SKM-1 (cell line): ENCODE results near the gene GNAO1.

Source experiments
- DNase-seq: peaks from one replicate; lab custom pipeline; 2025; ENCODE audit not compliant: unreplicated experiment; lab: John Stamatoyannopoulos, UW

GNAO1 gene

DNA sequence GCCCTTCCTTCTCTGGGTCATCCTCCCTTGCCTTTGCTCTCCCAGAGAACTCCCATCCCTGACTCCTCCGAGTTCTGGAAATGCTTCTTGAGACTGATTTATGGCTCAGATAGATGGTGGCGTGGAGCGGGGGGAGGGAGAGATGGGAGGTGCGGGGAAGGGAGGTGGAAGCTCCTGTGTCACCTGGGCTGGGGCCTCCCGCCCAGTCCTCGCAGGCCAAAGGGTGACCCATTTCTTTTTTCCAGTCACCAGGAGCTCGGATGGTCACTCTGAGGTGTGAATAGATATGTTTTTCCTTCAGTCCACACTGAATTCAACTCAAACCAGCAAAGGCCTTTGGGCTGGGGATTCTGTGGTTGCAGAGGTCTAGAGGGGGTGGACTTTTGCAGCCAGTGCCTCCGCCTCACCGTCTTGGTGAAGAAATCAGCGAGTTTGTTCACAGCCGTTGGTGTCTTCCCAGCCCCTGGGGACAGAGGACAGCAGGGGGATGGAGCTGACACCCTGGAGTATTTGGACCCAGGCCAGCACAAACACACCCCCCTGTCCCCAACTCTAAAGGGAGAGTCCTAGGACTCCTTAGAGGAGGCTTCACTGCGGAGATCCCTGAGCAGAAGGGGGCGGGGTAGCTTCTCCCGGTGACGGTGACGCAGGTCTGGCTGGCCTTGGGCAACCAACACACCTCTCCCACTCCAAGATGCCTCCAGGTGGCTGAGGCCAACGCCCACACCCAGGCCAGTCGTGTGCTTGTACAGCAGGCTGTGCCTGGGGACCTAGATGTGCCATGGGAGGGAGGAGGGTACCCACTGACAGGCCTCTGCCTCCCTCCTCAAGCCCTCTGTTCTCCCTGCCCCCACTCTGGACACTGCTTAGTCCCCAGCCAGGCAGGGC lies 153.5 kb downstream of the GNAO1 start:
- DNase-seq: no peak

DNA sequence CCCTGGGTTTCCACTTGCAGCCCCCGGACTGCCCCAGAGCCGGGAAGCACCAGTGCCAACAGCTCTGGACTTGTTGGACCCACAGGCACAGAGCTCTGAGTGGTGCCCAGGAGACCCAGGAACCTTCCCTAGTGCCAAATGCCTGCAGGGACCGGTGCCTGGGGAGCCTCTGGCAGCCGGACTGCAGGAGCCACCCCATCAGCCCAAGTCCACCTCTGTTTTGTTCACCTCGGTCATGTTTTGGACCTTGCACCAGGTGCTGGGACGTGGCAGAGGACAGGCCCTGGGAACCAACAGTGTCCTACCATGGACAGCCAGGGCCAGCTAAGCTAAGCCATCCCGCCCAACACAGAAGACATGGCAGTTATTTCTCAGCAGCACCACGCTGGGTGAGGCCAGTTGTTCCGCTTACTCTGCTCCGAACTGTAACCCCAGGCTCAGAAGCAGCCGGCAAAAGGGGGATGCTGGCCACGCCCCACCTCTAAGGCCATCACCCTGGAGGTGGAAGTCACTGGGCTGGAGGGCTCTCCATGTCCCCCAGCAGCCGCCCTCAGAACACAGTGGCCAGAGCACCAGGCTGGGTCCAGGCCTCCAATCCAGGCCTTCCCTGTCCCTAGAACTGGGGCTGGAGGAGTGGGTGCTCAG lies 154.2 kb downstream of the GNAO1 start:
- no peak for DNase-seq

DNA sequence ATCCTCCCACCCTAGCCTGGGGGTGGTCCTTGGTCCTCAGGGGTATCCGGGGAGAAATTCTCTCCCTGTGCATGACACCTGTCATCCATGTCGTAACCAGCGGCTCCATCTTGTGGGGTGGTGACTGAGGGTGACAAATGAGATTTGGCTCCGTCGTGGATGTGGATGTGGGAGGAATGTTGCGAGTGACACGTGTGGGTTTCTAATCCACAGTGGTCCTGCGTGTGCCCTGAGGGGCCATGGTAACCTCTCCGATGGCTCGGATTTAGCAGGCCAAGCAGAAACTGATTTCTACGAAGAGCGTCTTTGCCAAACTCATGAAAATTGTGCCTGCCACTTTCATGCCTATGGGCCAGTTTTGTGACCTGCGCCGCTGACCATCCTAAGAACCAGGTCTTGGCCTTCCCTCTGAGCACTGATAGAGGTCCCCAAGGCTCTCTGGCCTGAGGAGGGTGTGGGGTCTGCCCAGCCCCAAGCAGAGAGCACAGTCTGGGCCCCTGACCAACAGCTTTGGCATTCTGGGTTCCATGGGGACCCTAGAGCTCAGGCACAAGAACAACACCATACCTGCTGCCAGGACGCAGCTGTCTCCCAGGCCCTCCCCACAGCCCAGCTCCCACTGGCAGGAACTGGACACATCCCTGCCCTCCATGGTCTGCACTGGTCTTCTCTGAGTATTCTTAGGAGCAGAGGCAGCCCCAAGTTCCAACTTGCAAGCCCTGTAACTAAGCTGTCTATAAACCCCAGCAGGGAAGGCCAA lies 155.0 kb downstream of the GNAO1 start:
- no peak for DNase-seq

DNA sequence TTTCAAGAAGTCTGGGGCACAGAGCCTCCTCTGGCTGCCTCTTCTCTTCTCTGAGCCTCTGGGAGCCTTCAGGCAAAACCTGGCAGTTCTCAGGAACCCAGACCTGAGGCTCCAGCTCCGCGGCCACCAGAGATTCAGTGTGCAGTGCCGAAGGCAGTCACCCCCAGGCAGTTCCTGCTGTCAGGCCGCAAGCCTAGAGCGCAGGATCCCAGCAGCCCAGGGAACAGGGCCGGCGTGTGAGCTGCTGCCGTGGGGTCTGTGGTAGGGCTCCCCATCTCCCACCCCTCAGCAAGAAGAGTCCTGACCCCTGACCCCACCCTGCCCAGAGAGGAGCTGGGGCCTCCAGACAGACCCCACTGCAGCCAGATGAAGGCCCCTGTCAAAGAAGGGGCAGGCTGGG lies 155.9 kb downstream of the GNAO1 start:
- DNase-seq: no peak

DNA sequence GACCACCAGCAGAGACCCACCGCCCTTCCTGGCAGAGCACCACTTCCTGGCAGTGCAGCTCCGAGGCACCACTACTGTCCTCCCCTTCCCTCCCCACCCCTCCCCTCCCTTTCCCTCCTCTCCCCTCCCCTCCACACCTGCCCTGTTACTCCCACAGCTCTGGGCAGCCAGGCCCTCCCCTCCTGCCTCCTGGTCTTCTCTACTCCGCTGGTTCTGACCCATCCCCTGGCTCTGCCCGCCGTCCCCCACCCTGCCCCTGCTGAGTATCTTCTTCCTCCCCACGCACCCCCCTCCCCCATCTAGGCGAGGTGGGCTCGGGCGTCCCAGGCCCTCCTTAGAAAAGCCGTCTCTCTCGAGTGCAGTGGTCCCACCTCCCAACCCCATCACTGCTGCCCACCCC lies 156.4 kb downstream of the GNAO1 start:
- no peak for DNase-seq

DNA sequence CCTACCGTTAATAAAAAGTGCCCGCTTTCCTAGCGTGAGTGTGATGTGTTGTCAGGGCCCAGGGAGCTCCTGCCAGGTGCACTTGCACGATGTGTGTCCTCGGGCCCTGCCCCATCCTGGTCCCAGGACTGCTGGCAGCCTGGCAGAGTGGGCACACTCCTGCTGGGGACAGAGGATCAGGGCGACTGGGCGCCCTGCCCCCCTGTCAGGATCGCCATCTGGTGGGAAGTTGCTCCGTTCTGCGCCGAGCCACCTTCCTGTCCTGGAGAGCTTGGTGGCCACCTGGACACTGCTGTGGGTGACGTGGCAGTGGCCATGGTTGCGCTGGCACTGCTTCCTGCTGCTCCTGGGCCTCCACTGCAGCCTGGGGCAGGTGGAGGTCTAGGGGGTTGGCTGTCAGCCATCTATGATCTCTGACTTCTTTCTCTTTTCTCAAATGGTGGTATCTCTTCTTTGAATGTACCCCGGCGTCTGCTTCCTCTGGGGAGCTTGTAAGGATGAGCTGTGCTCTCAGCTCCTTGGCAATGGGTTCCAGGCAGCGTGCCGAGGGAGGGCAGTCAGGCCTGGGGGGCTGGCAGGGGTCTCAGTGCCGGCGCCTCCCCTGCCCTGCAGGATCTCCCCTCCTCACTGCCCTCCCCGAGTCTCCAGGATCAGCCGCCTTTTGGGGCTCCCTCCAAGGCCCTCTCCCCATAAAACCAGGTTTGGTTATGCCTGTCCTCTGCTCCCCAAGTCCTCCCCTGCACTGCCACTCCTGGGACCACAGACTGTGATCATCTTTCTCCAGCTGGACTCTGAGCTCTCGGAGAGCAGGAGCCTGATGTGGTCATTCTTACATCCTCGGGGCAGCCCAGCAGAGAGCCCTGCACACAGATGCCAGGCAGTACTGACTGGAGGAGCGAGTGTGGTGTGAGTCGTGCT lies 157.1 kb downstream of the GNAO1 start:
- peak; percentile 42 for DNase-seq

DNA sequence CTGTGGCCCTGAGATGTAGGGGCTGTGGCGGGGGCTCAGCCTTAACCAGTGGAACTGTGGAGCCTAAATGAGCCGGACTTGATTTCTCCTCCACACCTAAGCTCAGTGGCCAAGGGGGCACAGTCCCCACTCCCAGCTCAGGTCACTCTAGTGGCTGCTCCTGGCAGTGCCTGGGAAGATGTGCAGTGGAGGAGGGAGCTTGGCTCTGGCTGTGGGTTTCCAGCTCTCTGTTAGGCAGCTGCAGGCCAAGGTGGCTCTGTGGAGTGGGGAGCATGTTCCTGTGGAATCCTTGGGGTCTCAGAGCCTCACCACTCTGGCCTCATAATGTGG lies 157.8 kb downstream of the GNAO1 start:
- no peak for DNase-seq

DNA sequence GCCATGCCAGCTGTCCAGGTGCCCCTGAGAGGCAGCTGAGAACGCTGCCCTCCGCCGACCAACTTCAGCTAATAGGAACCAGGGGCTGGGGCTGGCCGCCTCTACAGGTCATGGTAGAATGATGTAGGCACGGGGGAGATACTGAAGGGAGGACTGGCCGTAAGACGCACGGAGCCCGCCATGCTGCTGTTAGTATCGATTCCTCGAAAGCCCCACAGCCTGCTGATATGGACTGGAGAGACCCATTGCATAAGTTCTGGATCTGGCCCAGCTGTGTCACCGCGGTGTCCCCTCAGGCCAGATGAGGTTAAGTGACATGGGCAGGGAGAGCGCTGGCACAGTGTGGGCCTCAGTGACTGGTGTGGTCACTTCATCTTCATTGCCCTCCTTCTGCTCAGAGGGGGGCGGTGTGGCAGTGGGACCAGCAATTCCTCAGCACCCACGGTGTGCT lies 158.4 kb downstream of the GNAO1 start:
- DNase-seq: no peak

DNA sequence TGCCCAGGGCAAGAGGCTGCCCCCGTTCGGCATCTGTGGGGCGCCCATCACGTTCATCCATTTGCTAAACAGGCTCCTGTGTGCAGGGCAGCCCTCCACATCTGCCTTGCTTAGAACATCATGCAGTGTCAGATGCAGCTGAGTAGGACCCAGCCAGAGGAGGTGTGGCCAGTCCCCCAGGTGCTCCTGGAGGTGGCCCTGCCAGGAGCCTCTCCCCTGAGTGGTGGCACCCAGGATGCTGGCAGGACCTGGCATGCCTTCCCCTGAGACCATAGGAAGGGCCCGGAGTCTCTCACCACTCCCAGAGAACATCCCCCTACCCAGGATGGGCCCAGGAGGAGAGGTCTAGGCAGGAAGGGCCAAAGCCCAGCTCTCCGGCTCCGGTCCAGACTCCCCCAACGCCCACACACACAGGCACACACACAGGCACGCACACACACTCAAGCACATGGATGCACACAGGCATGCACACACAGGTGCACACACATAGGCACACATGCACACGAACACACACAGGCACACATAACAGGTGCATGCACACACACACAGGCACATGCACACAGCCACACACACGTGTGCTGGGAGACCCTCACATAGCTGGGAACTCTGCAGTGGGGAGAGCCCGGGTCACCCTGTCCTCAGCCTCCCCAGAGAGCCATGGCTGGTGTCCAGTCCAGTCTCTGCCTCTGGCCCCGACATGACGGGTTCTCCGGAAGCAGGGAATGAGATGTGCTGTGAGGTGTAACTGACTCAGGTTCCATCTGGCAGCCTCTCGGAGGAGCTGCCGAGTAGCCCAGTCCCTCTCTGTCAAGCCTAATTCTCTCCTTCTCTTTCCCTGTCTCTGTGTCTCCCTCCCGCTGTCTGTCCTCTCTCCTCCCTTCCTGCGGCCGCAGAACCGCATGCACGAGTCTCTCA lies 159.5 kb downstream of the GNAO1 start:
- DNase-seq: no peak

DNA sequence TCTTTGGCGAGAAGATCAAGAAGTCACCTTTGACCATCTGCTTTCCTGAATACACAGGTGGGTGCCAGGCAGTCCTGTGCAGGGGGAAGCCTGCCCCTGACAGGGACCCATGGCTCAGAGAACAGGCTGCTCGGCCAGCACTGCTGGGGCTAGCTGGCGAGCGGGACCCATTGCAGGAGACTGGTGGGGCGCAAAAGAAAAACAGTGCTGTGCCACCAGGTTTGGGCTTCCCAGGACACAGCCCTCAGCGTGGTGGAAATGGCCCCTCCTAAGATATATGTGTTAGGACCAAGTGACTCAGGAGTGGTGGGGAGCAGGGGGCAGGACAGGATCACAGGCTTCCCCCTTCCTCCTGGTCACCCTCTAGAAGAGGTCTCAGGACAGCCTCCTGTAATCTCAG lies 160.2 kb downstream of the GNAO1 start:
- DNase-seq: no peak

DNA sequence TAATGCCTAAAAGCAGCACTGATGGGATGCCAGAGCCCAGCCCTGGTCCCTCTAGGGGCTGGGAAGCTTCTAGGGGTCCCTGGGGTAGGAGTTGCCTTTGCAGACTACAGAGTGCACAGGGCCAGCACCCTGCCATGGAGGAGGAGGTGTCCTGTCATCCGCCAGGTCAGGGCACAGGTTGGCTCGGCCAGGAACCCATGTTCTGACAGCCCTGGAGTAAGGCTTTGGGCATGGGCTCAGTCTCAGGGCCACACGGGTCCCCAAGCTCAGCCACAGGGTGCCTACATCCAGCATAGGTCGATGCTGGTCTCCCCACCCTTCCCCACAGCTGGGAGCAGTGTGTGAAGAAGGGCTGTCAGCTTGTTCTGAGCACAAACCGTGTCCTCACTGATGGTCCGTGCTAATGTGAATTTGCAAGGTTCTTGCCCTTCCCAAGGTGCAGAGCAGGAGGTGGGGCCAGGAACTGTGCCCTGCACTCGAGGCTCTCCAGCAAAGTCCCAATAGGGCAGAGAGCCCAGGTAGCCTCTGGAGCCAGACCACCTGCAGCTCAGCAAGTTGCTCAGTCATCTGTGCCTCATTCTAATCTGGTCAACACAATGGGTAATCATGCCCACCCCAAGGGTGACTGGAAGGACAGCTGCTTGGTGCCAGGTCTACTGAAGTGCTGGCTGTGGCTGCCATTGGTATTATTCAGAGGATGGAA lies 161.2 kb downstream of the GNAO1 start:
- DNase-seq: no peak

DNA sequence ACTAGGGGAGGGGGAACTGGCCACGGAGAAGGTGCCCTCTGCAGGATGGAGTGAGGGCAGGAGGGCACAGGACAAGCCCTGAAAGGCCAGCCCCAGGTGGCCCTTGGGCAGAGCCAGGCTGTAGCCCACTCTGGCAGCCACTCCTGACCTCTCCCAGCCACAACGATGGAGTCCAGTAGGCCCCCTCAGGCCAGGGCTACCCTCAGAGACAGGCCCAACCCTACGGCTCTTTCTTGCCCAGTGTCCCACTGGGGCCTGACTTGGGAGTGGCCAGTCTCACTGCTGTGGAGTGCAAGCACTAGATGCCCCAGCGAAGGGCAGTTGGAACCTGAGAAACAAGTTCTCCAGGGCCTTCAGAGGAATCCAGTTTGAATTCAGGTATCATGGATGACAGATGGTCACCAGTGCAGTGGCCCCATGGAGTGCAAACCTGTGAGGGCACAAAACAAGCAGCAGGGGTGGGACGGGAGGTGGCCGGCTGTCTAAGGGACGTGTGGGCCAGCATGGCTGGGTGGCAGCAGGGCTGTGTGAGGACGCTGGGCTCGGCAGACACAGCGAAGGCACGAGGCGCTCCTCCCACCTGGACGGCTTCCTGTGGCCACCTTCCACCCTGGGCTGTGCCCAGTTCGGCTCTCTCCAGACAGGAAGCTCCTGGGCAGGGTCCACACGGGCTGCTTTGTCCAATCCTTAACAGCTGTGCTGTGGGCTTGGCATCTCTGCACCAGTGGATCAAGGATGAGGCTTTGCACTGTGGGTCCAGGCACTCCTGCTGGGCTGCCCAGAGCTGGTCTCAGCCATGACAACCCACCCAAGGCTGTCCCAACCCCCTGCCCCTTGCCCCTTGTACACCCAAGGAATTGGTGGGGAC lies 162.0 kb downstream of the GNAO1 start:
- no peak for DNase-seq

DNA sequence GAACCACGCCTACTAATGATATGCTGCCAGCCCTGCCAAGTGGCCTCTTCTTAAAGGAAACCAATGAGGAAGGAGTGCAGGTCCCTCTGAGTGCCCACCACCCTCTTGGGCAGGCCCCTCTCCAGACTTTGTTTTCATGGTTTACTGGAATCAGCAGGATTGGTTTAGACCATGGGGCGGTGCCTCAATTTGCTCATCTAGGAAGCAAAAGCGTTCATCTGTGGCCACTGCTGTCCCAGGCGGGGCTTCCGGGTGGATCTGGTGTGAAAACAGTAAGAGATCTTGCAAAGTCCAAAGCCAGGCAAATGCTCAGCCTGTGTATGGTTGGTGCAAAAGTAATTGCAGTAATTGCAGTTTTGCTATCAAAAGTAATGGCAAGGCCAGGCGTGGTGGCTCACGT lies 162.7 kb downstream of the GNAO1 start:
- no peak for DNase-seq

DNA sequence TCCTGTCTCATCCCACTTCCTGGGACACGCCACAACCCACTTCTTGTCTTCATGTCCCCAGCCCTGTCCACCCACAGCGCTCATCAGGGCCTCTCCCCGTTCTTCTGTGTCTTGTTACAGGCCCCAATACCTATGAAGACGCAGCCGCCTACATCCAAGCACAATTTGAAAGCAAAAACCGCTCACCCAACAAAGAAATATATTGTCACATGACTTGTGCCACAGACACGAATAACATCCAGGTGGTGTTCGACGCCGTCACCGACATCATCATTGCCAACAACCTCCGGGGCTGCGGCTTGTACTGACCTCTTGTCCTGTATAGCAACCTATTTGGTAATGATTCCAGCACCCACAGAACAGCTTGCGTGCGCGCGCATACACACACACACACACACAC lies 163.5 kb downstream of the GNAO1 start:
- no peak for DNase-seq

DNA sequence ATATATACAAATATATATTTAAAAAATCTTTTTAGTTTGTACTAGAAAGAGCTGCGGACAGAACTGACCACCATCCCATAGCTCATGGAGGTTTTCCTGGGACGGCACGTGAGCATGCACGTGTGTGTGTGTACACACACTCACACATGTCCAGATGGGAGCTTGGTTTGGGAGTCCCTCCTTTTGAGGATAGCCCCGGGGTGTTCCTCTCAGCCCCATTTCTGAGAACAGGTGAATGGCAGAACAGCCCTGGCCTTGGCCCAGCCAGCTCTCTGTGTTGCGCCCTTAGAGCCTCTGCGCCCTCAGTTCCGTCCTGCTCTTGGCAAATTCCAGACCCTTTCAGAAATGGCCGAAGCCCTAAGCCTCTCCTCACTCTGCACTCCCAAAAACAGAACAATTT lies 163.9 kb downstream of the GNAO1 start:
- no peak for DNase-seq

DNA sequence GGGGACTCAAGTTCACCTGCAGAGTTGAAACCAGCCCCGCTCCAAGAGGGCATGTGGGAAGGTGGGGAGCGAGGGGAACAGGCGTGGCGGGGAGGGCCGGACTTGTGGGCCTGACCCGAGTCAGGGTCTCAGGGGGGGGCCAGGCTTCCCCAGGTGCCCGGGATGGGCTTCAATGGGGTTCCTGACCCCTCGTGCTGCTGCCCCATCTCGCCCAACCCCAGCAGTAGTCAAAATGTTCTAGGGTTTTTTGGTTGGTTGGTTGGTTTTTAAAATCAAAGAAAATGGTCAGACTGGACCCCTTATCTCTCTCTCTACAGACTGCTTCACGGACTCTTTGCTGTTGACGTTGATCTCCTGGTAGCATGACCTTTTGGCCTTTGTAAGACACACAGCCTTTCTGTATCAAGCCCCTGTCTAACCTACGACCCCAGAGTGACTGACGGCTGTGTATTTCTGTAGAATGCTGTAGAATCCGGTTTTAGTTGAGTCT lies 164.5 kb downstream of the GNAO1 start:
- DNase-seq: no peak

DNA sequence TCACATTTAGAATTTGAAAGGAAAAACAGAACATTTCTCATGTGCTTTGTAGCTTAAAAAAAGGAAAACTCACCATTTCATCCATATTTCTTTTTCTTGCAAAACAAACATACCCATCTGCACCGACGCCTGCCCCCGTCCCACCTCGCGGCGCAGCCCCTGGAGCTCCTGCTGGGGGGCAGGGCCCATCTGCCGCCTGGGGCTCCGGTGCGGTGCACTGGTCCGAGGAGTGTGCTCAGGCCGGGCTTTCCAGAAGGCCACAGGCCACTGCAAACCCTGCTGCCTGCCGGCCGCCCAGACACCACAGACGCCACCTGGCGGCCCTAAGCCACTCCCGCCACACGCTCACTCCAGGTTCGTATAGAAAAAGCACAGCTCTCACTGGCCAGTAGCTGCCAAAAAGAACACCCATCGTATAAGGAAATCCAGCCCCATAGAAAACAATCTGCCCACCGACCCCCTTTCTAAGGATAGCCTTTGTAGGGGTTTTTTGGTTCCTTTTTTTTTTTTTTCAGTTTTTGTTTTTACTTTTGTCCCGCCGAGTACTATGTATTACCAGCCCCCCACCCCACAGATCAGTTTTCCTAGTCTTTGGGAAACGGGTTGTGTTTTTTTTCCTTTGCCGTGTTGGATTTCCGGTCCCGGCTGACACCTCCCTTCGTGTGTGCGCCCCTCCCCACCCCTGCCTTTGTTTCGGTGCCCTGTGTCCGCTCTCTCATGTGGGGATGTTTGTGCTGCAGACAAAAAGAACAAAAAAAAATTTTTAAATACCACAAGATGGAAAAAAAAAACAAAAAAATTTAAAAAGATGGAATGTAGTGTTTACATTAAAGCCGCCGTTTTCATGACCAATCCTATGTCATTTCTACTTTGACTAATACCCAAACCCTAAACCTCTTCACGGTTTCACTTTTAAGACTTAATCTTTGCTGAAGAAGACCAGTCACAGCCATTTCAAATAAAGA lies 165.3 kb downstream of the GNAO1 start:
- peak; percentile 55 for DNase-seq
